C4-2B (cell line): ENCODE data around the gene PET100.

Experiments used
- ZFX ChIP-seq: fragments of 450-650 bp; IDR thresholded peaks from 2 replicates; pipeline ENCODE4 v1.6.1; 2017
- TF ChIP-seq, protein P1 (sequence below): fragments of 450-650 bp; conservative IDR thresholded peaks from 2 replicates; pipeline ENCODE4 v1.5.1; 2017; ENCODE audit warnings: mild to moderate bottlenecking

DNA sequence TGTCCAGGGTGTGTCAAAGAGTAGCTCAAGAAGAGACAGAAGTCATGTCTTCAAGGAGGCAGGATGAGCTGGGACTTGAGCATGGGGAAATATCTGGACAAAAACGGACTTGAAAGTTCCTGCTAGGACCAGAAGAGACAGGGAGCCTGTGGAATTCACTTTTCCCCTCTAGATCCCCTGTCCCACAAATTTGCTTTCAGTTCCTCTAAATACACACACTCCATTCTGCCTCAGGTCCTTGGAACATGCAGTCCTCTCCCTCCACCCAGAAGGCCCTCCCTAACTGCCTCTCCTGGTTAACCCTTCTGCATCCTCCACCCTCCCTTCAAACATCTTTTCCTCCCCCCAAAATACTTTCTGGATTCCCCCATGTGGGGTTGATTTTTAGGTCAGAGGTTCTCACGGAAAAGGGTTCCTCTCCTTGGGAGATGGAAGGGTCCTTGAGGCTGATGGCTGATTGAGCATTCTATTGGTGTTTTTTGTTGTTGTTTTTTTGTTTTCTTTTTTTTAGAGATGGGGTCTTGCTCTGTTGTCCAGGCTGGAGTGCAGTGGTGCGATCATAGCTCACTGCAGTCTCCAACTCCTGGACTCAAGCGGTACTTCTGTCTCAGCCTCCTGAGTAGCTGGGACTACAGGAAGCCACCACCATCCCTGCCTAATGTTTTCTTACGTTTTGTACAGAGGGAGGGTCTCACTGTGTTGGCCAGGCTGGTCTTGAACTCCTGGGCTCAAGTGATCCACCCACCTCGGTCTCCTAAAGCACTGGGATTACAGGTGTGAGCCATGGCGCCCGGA is 32.3 kb downstream of the PET100 start:
- TF ChIP-seq, protein P1, sequence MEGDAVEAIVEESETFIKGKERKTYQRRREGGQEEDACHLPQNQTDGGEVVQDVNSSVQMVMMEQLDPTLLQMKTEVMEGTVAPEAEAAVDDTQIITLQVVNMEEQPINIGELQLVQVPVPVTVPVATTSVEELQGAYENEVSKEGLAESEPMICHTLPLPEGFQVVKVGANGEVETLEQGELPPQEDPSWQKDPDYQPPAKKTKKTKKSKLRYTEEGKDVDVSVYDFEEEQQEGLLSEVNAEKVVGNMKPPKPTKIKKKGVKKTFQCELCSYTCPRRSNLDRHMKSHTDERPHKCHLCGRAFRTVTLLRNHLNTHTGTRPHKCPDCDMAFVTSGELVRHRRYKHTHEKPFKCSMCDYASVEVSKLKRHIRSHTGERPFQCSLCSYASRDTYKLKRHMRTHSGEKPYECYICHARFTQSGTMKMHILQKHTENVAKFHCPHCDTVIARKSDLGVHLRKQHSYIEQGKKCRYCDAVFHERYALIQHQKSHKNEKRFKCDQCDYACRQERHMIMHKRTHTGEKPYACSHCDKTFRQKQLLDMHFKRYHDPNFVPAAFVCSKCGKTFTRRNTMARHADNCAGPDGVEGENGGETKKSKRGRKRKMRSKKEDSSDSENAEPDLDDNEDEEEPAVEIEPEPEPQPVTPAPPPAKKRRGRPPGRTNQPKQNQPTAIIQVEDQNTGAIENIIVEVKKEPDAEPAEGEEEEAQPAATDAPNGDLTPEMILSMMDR, result no peak
- no peak for TF ChIP-seq ZFX
